ENCODE measurements around the gene TBC1D22A.

TBC1D22A gene

GRCh38 chr22:46994265-46994664 is 231.8 kb downstream of the TBC1D22A start:
- ATAC-seq, result no peak
- TF ChIP-seq CSDC2 (CRISPR knock-in tag; IDR thresholded peaks at IDR 0.05), result no peak
- no peak for TF ChIP-seq ARNTL (CRISPR knock-in tag; IDR thresholded peaks at IDR 0.05; ENCODE audit: borderline replicate concordance, low read depth)
- TF ChIP-seq TCF4 (CRISPR knock-in tag; IDR thresholded peaks at IDR 0.05; ENCODE audit: borderline replicate concordance), result no peak
- TF ChIP-seq PATZ1 (CRISPR knock-in tag; IDR thresholded peaks at IDR 0.05; ENCODE audit: borderline replicate concordance), result no peak
- TF ChIP-seq GLIS3 (CRISPR knock-in tag; IDR thresholded peaks at IDR 0.05), result no peak
- no peak for TF ChIP-seq ZNF8 (CRISPR knock-in tag; IDR thresholded peaks at IDR 0.05)
- no peak for TF ChIP-seq POU6F1 (CRISPR knock-in tag; IDR thresholded peaks at IDR 0.05; ENCODE audit: borderline replicate concordance, low read depth)
- no peak for TF ChIP-seq ISL1 (CRISPR knock-in tag; IDR thresholded peaks at IDR 0.05)
- TF ChIP-seq BACH2 (CRISPR knock-in tag; IDR thresholded peaks at IDR 0.05; ENCODE audit: borderline replicate concordance), result no peak
- TF ChIP-seq RARB (CRISPR knock-in tag; IDR thresholded peaks at IDR 0.05), result no peak

- ATAC-seq, result no peak
- no peak for TF ChIP-seq CSDC2 (CRISPR knock-in tag; IDR thresholded peaks at IDR 0.05)
- TF ChIP-seq BACH2 (CRISPR knock-in tag; IDR thresholded peaks at IDR 0.05; ENCODE audit: borderline replicate concordance), result no peak
- no peak for TF ChIP-seq ZFP3 (CRISPR knock-in tag; IDR thresholded peaks at IDR 0.05)
- no peak for TF ChIP-seq GLIS3 (CRISPR knock-in tag; IDR thresholded peaks at IDR 0.05)
These were observed 232.5 kb downstream of the TBC1D22A start for GRCh38 chr22:46994983-46995382.

GRCh38 chr22:46995501-46996360 is 233.3 kb downstream of the TBC1D22A start:
- no peak for ATAC-seq
- no peak for TF ChIP-seq ZFP30 (CRISPR knock-in tag; IDR thresholded peaks at IDR 0.05)
- no peak for TF ChIP-seq GLIS3 (CRISPR knock-in tag; IDR thresholded peaks at IDR 0.05)
- TF ChIP-seq ESRRG (CRISPR knock-in tag; IDR thresholded peaks at IDR 0.05), result no peak
- TF ChIP-seq ARNTL (CRISPR knock-in tag; IDR thresholded peaks at IDR 0.05; ENCODE audit: borderline replicate concordance, low read depth), result no peak
- TF ChIP-seq ZNF70 (CRISPR knock-in tag; IDR thresholded peaks at IDR 0.05), result no peak

GRCh38 chr22:46996595-46997310 is 234.3 kb downstream of the TBC1D22A start:
- ATAC-seq, result peak; percentile 51; the same call in 2 of the 3 replicates
- TF ChIP-seq OSR1 (CRISPR knock-in tag; IDR thresholded peaks at IDR 0.05) (no peak), CSRNP3 (CRISPR knock-in tag; IDR thresholded peaks at IDR 0.05) (no peak), POU6F1 (CRISPR knock-in tag; IDR thresholded peaks at IDR 0.05; ENCODE audit: borderline replicate concordance, low read depth) (no peak), PPARA (CRISPR knock-in tag; IDR thresholded peaks at IDR 0.05; ENCODE audit: borderline replicate concordance) (no peak), ZC3H10 (CRISPR knock-in tag; IDR thresholded peaks at IDR 0.05) (no peak), ZNF8 (CRISPR knock-in tag; IDR thresholded peaks at IDR 0.05) (no peak), CREB5 (CRISPR knock-in tag; IDR thresholded peaks at IDR 0.05; ENCODE audit: low read depth) (no peak), ZNF70 (CRISPR knock-in tag; IDR thresholded peaks at IDR 0.05) (no peak), TOX (CRISPR knock-in tag; IDR thresholded peaks at IDR 0.05; ENCODE audit: borderline replicate concordance) (no peak), ISL1 (CRISPR knock-in tag; IDR thresholded peaks at IDR 0.05) (no peak), ESRRG (CRISPR knock-in tag; IDR thresholded peaks at IDR 0.05) (no peak), GLIS3 (CRISPR knock-in tag; IDR thresholded peaks at IDR 0.05) (no peak), PATZ1 (CRISPR knock-in tag; IDR thresholded peaks at IDR 0.05; ENCODE audit: borderline replicate concordance) (no peak), RARB (CRISPR knock-in tag; IDR thresholded peaks at IDR 0.05) (no peak), ZFP30 (CRISPR knock-in tag; IDR thresholded peaks at IDR 0.05) (no peak), TCF4 (CRISPR knock-in tag; IDR thresholded peaks at IDR 0.05; ENCODE audit: borderline replicate concordance) (no peak), ZFP3 (CRISPR knock-in tag; IDR thresholded peaks at IDR 0.05) (no peak), BACH2 (CRISPR knock-in tag; IDR thresholded peaks at IDR 0.05; ENCODE audit: borderline replicate concordance) (no peak), SNAI2 (CRISPR knock-in tag; IDR thresholded peaks at IDR 0.05) (no peak)
